WTC11 (cell line): Measurements from ENCODE around the gene CD34. TPM values are rescaled to one million over a fixed set of nuclear protein-coding genes. Genes with fewer than 3 reads are reported as not detected.
"Not testable (repeated sequence)": the region's sequence is repeated elsewhere in the genome, so short reads cannot be mapped to it uniquely, and the experiment has no call there.

Experiments used
- ATAC-seq: fragments of 200-7000 bp; cut with Tn5 transposase; 2 replicates; pipeline ENCODE4 v1.10.0; 2021; ENCODE audit warnings: mild to moderate bottlenecking, moderate library complexity
- CTCF ChIA-PET: fragments of 300-600 bp; sonication (Branson Sonifier 250); formaldehyde crosslinking; loops from one replicate; lab custom pipeline; 2021; ENCODE audit warnings: antibody characterized with exemption; lab: Charles Lee
- POLR2A ChIA-PET: fragments of 350-600 bp; sonication (Branson Sonifier 250); formaldehyde crosslinking; loops from one replicate; lab custom pipeline; 2021; ENCODE audit warnings: antibody characterized with exemption; lab: Charles Lee
- DNase-seq: peaks from one replicate; pipeline ENCODE4 v3.0.0; 2021; ENCODE audit warnings: low spot score
- H3K27ac Mint-ChIP-seq: 2 replicates; pipeline ENCODE4 v1.8.0; 2021; ENCODE audit warnings: mixed read lengths
- H3K27me3 Mint-ChIP-seq: 2 replicates; pipeline ENCODE4 v1.8.0; 2021; ENCODE audit warnings: low read depth, mild to moderate bottlenecking, moderate library complexity, mixed read lengths
- H3K36me3 Mint-ChIP-seq: 2 replicates; pipeline ENCODE4 v1.8.0; 2021; ENCODE audit warnings: mixed read lengths
- H3K4me1 Mint-ChIP-seq: 2 replicates; pipeline ENCODE4 v1.8.0; 2022; ENCODE audit warnings: mixed read lengths
- H3K4me3 Mint-ChIP-seq: 2 replicates; pipeline ENCODE4 v1.8.0; 2021; ENCODE audit warnings: mild to moderate bottlenecking, moderate library complexity, mixed read lengths
- H3K9me3 Mint-ChIP-seq: 2 replicates; pipeline ENCODE4 v1.8.0; 2021; ENCODE audit warnings: mixed read lengths
- CREB1 ChIP-seq: sonication (generic); formaldehyde crosslinking; IDR thresholded peaks from 2 replicates; pipeline ENCODE4 v1.8.0; 2023; ENCODE audit warnings: mild to moderate bottlenecking, missing genetic modification reagents
- CREM ChIP-seq: sonication (generic); formaldehyde crosslinking; IDR thresholded peaks from 2 replicates; pipeline ENCODE4 v1.8.1; 2022; ENCODE audit warnings: mild to moderate bottlenecking, missing genetic modification reagents, moderate library complexity
- E2F1 ChIP-seq: sonication (generic); formaldehyde crosslinking; IDR thresholded peaks from 2 replicates; pipeline ENCODE4 v1.8.0; 2022; ENCODE audit warnings: mild to moderate bottlenecking, missing genetic modification reagents
- ELF4 ChIP-seq: sonication (generic); formaldehyde crosslinking; IDR thresholded peaks from 2 replicates; pipeline ENCODE4 v1.8.1; 2022; ENCODE audit warnings: low read depth, mild to moderate bottlenecking, moderate library complexity, missing genetic modification reagents
- EMX1 ChIP-seq: fragments of 250-450 bp; sonication (Bioruptor Pico); IDR thresholded peaks from 2 replicates; pipeline ENCODE4 v1.8.0; 2021; ENCODE audit warnings: mild to moderate bottlenecking
- FOXK1 ChIP-seq: sonication (generic); formaldehyde crosslinking; IDR thresholded peaks from 2 replicates; pipeline ENCODE4 v1.8.0; 2022; ENCODE audit warnings: mild to moderate bottlenecking, moderate library complexity, missing genetic modification reagents
- FOXP1 ChIP-seq: sonication (generic); formaldehyde crosslinking; IDR thresholded peaks from 2 replicates; pipeline ENCODE4 v1.8.0; 2022; ENCODE audit warnings: missing genetic modification reagents, mild to moderate bottlenecking, moderate library complexity, borderline replicate concordance
- GRHL2 ChIP-seq: fragments of 250-450 bp; sonication (Bioruptor Pico); IDR thresholded peaks from 2 replicates; pipeline ENCODE4 v1.8.0; 2022; ENCODE audit warnings: mild to moderate bottlenecking, moderate library complexity; ENCODE audit not compliant: insufficient replicate concordance, severe bottlenecking
- GTF2I ChIP-seq: fragments of 250-450 bp; sonication (Bioruptor Pico); conservative IDR thresholded peaks from 2 replicates; pipeline ENCODE4 v1.4.0; 2021; ENCODE audit warnings: mild to moderate bottlenecking
- HMGXB4 ChIP-seq: sonication (generic); formaldehyde crosslinking; IDR thresholded peaks from 2 replicates; pipeline ENCODE4 v1.8.1; 2023; ENCODE audit warnings: mild to moderate bottlenecking, moderate library complexity, missing genetic modification reagents
- IRF2 ChIP-seq: sonication (generic); formaldehyde crosslinking; IDR thresholded peaks from 2 replicates; pipeline ENCODE4 v1.8.0; 2022; ENCODE audit warnings: low read depth, missing genetic modification reagents, borderline replicate concordance
- JAZF1 ChIP-seq: fragments of 250-450 bp; sonication (Bioruptor Pico); IDR thresholded peaks from 2 replicates; pipeline ENCODE4 v1.9.0; 2021; ENCODE audit warnings: moderate library complexity, mild to moderate bottlenecking, inconsistent platforms
- KAT7 ChIP-seq: sonication (generic); formaldehyde crosslinking; IDR thresholded peaks from 2 replicates; pipeline ENCODE4 v1.8.1; 2023; ENCODE audit warnings: missing genetic modification reagents, mild to moderate bottlenecking, borderline replicate concordance
- NFE2L1 ChIP-seq: sonication (generic); formaldehyde crosslinking; IDR thresholded peaks from 2 replicates; pipeline ENCODE4 v1.8.1; 2023; ENCODE audit warnings: missing genetic modification reagents
- NFYB ChIP-seq: sonication (generic); formaldehyde crosslinking; conservative IDR thresholded peaks from 2 replicates; pipeline ENCODE4 v1.8.0; 2022; ENCODE audit warnings: low read depth, missing genetic modification reagents
- PRRX2 ChIP-seq: fragments of 250-450 bp; sonication (Bioruptor Pico); IDR thresholded peaks from 2 replicates; pipeline ENCODE4 v1.8.0; 2021; ENCODE audit warnings: mild to moderate bottlenecking
- SOX15 ChIP-seq: fragments of 250-450 bp; sonication (Bioruptor Pico); IDR thresholded peaks from 2 replicates; pipeline ENCODE4 v1.9.0; 2021; ENCODE audit warnings: mild to moderate bottlenecking
- ZNF121 ChIP-seq: sonication (generic); formaldehyde crosslinking; IDR thresholded peaks from 2 replicates; pipeline ENCODE4 v1.8.0; 2023; ENCODE audit warnings: missing genetic modification reagents
- ZNF138 ChIP-seq: sonication (generic); formaldehyde crosslinking; conservative IDR thresholded peaks from 2 replicates; pipeline ENCODE4 v1.8.1; 2022; ENCODE audit warnings: mild to moderate bottlenecking, moderate library complexity, missing genetic modification reagents
- ZNF317 ChIP-seq: sonication (generic); formaldehyde crosslinking; IDR thresholded peaks from 2 replicates; pipeline ENCODE4 v1.8.1; 2023; ENCODE audit warnings: low read depth, mild to moderate bottlenecking, moderate library complexity, missing genetic modification reagents, borderline replicate concordance
- ZNF425 ChIP-seq: fragments of 250-450 bp; sonication (Bioruptor Pico); conservative IDR thresholded peaks from 2 replicates; pipeline ENCODE4 v1.9.0; 2021; ENCODE audit warnings: mild to moderate bottlenecking
- total RNA-seq: library from RNA; stranded (reverse); gene quantifications from 3 replicates; pipeline ENCODE4 v1.2.3, GENCODE V29; 2021
- TF ChIP-seq, protein P1 (sequence below): sonication (generic); formaldehyde crosslinking; IDR thresholded peaks from 2 replicates; pipeline ENCODE4 v1.8.0; 2022; ENCODE audit warnings: mild to moderate bottlenecking, missing genetic modification reagents

Gene CD34
- total RNA-seq, 1 experiment from 2014 or later, result 0.35 TPM

DNA sequence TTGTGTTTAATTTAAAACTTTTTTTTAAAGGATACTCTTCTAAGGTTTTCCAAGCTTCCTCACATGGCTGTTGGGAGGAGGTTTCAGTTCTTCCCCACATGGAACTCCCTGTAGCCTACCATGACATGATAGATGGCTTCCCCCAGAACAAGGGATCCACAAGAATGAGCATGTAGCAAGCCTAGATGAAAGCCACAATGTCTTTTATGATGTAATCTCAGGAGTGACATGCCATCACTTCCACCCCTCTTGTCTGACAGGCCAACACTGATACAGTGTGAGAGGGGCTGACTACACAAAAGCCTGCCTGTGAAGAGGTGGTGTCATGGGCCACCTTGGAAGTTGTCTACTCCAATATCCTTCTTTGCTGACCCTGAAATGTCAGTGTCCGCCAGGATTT, 32.0 kb downstream of the CD34 start:
- no peaks in the 10 kb centered on the region for H3K4me1 Mint-ChIP-seq
- H3K36me3 Mint-ChIP-seq, result no peaks in the 10 kb centered on the region
- CTCF ChIA-PET, result interaction anchor here (0.7 to 1.0 kb wide), 3 partner anchors 10 to 84 kb away, joined by 3 to 5 read pairs (median 3); no protein-coding TSS in a partner anchor
- H3K4me3 Mint-ChIP-seq, result no peak overlapping the region
- DNase-seq, result no peak
- TF ChIP-seq NFYB (CRISPR knock-in tag) (no peak), E2F1 (no peak)
- no peak overlapping the region for H3K27ac Mint-ChIP-seq
- peaks cover 4% of the 10 kb centered on the region for H3K9me3 Mint-ChIP-seq
- ATAC-seq, result no peak
- POLR2A ChIA-PET, result no interaction called here
- H3K27me3 Mint-ChIP-seq, result no peaks in the 10 kb centered on the region

DNA sequence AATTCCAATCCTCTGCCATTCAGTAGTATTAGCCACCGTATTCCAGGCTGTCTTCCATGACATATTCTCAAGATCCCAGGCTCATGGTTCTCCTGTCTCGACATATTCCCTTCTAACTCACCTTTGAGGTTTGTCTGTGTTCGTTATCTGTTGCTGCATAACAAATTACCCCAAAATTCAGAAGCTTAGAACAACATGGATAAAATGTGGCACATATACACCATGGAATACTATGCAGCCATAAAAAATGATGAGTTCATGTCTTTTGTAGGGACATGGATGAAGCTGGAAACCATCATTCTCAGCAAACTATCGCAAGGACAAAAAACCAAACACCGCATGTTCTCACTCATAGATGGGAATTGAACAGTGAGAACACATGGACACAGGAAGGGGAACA, 33.0 kb downstream of the CD34 start:
- POLR2A ChIA-PET, H3K4me3 Mint-ChIP-seq, DNase-seq, ATAC-seq, H3K27me3 Mint-ChIP-seq, H3K36me3 Mint-ChIP-seq, H3K4me1 Mint-ChIP-seq, H3K27ac Mint-ChIP-seq, H3K9me3 Mint-ChIP-seq: not testable (repeated sequence)
- CTCF ChIA-PET, result interaction anchor here (0.6 to 2.5 kb wide), 2 partner anchors 10 to 80 kb away, joined by 3 to 12 read pairs; no protein-coding TSS in a partner anchor

GRCh38 chr1:207876131-207876530, 34.8 kb downstream of the CD34 start:
- peaks cover 4% of the 10 kb centered on the region for H3K9me3 Mint-ChIP-seq
- TF ChIP-seq ZNF425 (CRISPR knock-in tag), result no peak
- TF ChIP-seq ZNF138 (CRISPR knock-in tag), result no peak
- TF ChIP-seq SOX15, result no peak
- no peak for TF ChIP-seq GTF2I (CRISPR knock-in tag)
- TF ChIP-seq CREM (CRISPR knock-in tag), result no peak
- no peak for TF ChIP-seq EMX1 (CRISPR knock-in tag)
- no peak overlapping the region for H3K27ac Mint-ChIP-seq
- ChIA-PET CTCF (interaction anchor here (0.6 to 6.6 kb wide), 23 partner anchors 8 to 123 kb away, joined by 3 to 59 read pairs (median 6); partner anchors contain the start of gene CD34), POLR2A (no interaction called here)
- no peak overlapping the region for H3K4me3 Mint-ChIP-seq
- H3K4me1 Mint-ChIP-seq, result peaks cover 7% of the 10 kb centered on the region
- peak; percentile 90 for ATAC-seq
- H3K36me3 Mint-ChIP-seq, result no peaks in the 10 kb centered on the region
- H3K27me3 Mint-ChIP-seq, result peaks cover 2% of the 10 kb centered on the region
- peak; percentile 32 for DNase-seq

- ATAC-seq (no peak), DNase-seq (no peak)
- H3K27ac Mint-ChIP-seq, result no peak overlapping the region
- no peaks in the 10 kb centered on the region for H3K36me3 Mint-ChIP-seq
- peaks cover 4% of the 10 kb centered on the region for H3K9me3 Mint-ChIP-seq
- no peak for TF ChIP-seq ZNF121 (CRISPR knock-in tag)
- TF ChIP-seq, protein P1, sequence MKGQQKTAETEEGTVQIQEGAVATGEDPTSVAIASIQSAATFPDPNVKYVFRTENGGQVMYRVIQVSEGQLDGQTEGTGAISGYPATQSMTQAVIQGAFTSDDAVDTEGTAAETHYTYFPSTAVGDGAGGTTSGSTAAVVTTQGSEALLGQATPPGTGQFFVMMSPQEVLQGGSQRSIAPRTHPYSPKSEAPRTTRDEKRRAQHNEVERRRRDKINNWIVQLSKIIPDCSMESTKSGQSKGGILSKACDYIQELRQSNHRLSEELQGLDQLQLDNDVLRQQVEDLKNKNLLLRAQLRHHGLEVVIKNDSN (CRISPR knock-in tag), result no peak
- no peak for TF ChIP-seq NFE2L1 (CRISPR knock-in tag)
- no peak for TF ChIP-seq ZNF317
- no peak for TF ChIP-seq FOXK1 (CRISPR knock-in tag)
- no peak for TF ChIP-seq GRHL2
- TF ChIP-seq ELF4, result no peak
- no peak for TF ChIP-seq HMGXB4 (CRISPR knock-in tag)
- TF ChIP-seq E2F1, result no peak
- TF ChIP-seq KAT7, result no peak
- TF ChIP-seq IRF2, result no peak
- no peak for TF ChIP-seq JAZF1 (CRISPR knock-in tag)
- TF ChIP-seq EMX1 (CRISPR knock-in tag), result no peak
- TF ChIP-seq CREB1, result no peak
- TF ChIP-seq PRRX2 (CRISPR knock-in tag), result no peak
- no peak for TF ChIP-seq FOXP1 (CRISPR knock-in tag)
- TF ChIP-seq, all 79 proteins: peak for 0
- Mint-ChIP-seq H3K27me3 (peaks cover 8% of the 10 kb centered on the region), H3K4me3 (no peak overlapping the region), H3K4me1 (peaks cover 7% of the 10 kb centered on the region)
- CTCF ChIA-PET, result interaction anchor here (0.6 to 6.6 kb wide), 23 partner anchors 8 to 123 kb away, joined by 3 to 59 read pairs (median 6); no protein-coding TSS in a partner anchor
- POLR2A ChIA-PET, result no interaction called here
Measured at GRCh38 chr1:207875532-207875931, 35.4 kb downstream of the CD34 start.
